Trophoblast cell (in vitro differentiated cells and primary cell): ENCODE data around the gene CPO.

Source experiments
- DNase-seq, 2 donors: peaks; one replicate each; pipeline ENCODE4 v3.0.0-alpha.2; 2016
- H2AFZ ChIP-seq: 2 replicates; pipeline ENCODE4 v1.6.1; 2013; ENCODE audit warnings: low read length, moderate library complexity, mild to moderate bottlenecking; ENCODE audit not compliant: insufficient read depth, poor library complexity
- H2AK5ac ChIP-seq: 2 replicates; pipeline ENCODE4 v1.6.1; 2013; ENCODE audit warnings: mild to moderate bottlenecking, low read length
- H2BK120ac ChIP-seq: 2 replicates; pipeline ENCODE4 v1.6.1; 2013; ENCODE audit warnings: low read length, mild to moderate bottlenecking, moderate library complexity; ENCODE audit not compliant: insufficient read depth, poor library complexity
- H2BK12ac ChIP-seq: 2 replicates; pipeline ENCODE4 v1.6.1; 2013; ENCODE audit warnings: mild to moderate bottlenecking, low read length, moderate library complexity
- H2BK5ac ChIP-seq: 2 replicates; pipeline ENCODE4 v1.6.1; 2013; ENCODE audit warnings: low read length, low read depth, moderate library complexity, mild to moderate bottlenecking; ENCODE audit not compliant: poor library complexity
- H3K14ac ChIP-seq: 2 replicates; pipeline ENCODE4 v1.6.1; 2013; ENCODE audit warnings: mild to moderate bottlenecking, low read length
- H3K18ac ChIP-seq: 2 replicates; pipeline ENCODE4 v1.6.1; 2013; ENCODE audit warnings: mild to moderate bottlenecking, low read length
- H3K23ac ChIP-seq: 2 replicates; pipeline ENCODE4 v1.6.1; 2013; ENCODE audit warnings: low read length
- H3K27ac ChIP-seq: 2 replicates; pipeline ENCODE4 v1.5.1; 2013; ENCODE audit warnings: low read depth, mild to moderate bottlenecking, inconsistent platforms, low read length, moderate library complexity
- H3K27me3 ChIP-seq: 2 replicates; pipeline ENCODE4 v1.6.1; 2013; ENCODE audit warnings: inconsistent platforms, mild to moderate bottlenecking, low read length, moderate library complexity; ENCODE audit not compliant: insufficient read depth
- H3K36me3 ChIP-seq, 2 experiments: 1 replicate in 1 of 2; 2 replicates in 1 of 2; pipeline ENCODE4 v1.6.1; 2013; ENCODE audit warnings: low read length in 2 of 2, mild to moderate bottlenecking in 2 of 2, moderate library complexity in 1 of 2; ENCODE audit not compliant: insufficient read depth in 2 of 2, control insufficient read depth in 1 of 2
- H3K4ac ChIP-seq: 2 replicates; pipeline ENCODE4 v1.6.1; 2013; ENCODE audit warnings: low read depth, mild to moderate bottlenecking, low read length, moderate library complexity
- H3K4me1 ChIP-seq, 2 experiments: 1 replicate in 1 of 2; 2 replicates in 1 of 2; pipeline ENCODE4 v1.6.1; 2013; ENCODE audit warnings: low read length in 2 of 2, mild to moderate bottlenecking in 2 of 2, moderate library complexity in 1 of 2; ENCODE audit not compliant: insufficient read depth in 2 of 2, control insufficient read depth in 1 of 2
- H3K4me2 ChIP-seq: 2 replicates; pipeline ENCODE4 v1.6.1; 2013; ENCODE audit warnings: inconsistent platforms, mild to moderate bottlenecking, low read length, moderate library complexity
- H3K4me3 ChIP-seq: 2 replicates; pipeline ENCODE4 v1.5.1; 2013; ENCODE audit warnings: mild to moderate bottlenecking, low read depth, low read length, inconsistent platforms
- H3K79me1 ChIP-seq: one replicate; pipeline ENCODE4 v1.6.1; 2013; ENCODE audit warnings: low read length
- H3K79me2 ChIP-seq: 2 replicates; pipeline ENCODE4 v1.6.1; 2013; ENCODE audit warnings: low read length, mild to moderate bottlenecking; ENCODE audit not compliant: control insufficient read depth, insufficient read depth, poor library complexity
- H3K9ac ChIP-seq: 2 replicates; pipeline ENCODE4 v1.6.1; 2013; ENCODE audit warnings: mild to moderate bottlenecking, low read length
- H3K9me3 ChIP-seq: 2 replicates; pipeline ENCODE4 v1.6.1; 2013; ENCODE audit warnings: low read depth, mild to moderate bottlenecking, control low read depth, inconsistent platforms, low read length; ENCODE audit not compliant: insufficient read depth
- H4K12ac ChIP-seq: 2 replicates; pipeline ENCODE4 v1.6.1; 2013; ENCODE audit warnings: low read depth, mild to moderate bottlenecking, low read length, moderate library complexity
- H4K8ac ChIP-seq: 2 replicates; pipeline ENCODE4 v1.6.1; 2013; ENCODE audit warnings: low read depth, mild to moderate bottlenecking, low read length, moderate library complexity
- H4K91ac ChIP-seq: one replicate; pipeline ENCODE4 v1.6.1; 2013; ENCODE audit warnings: low read depth, mild to moderate bottlenecking, low read length, moderate library complexity
- WGBS: extraction: QIAGEN DNeasy Blood & Tissue Kit; methylation state at CpG from one replicate; pipeline ENCODE4 v1.1.7; 2013; ENCODE audit warnings: missing lambda C conversion rate; ENCODE audit not compliant: insufficient read length, insufficient coverage; ENCODE audit errors: extremely low coverage; 5-methylcytosine and 5-hydroxymethylcytosine counted together

Gene CPO

DNA sequence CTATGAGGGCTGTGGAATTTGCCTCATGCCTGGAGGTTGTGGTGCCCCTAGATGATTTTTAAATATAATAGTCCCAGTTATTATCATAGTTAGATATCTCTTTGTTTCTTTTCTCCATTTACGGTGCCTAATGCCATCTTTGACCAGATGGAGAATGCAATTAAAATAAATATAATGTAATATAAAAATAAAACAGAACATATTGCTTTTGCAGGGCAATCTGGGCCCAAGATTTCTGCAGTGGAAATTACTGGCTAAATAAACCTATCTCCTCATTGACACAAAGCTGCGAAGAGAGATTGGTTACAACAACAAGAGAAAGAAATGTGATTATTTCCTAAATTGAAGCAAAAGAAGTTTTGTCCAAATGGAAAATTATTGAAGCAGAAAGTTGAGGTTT, 51.8 kb downstream of the CPO start:
- Histone ChIP-seq H2BK5ac (no peak overlapping the region), H3K36me3 (no peaks in the 10 kb centered on the region), H3K9ac (no peak overlapping the region), H2AK5ac (no peak overlapping the region), H2AFZ (no peak overlapping the region), H3K4me3 (no peak overlapping the region), H2BK120ac (no peak overlapping the region), H3K4me1 (peaks cover 0 to 2% of the 10 kb centered on the region in 2 experiments), H4K12ac (no peak overlapping the region), H3K9me3 (no peaks in the 10 kb centered on the region), H2BK12ac (no peak overlapping the region), H3K23ac (no peak overlapping the region), H3K27ac (no peak overlapping the region), H3K79me1 (no peaks in the 10 kb centered on the region), H3K4ac (no peak overlapping the region), H3K27me3 (no peaks in the 10 kb centered on the region), H3K79me2 (no peaks in the 10 kb centered on the region), H3K18ac (no peak overlapping the region), H4K8ac (no peak overlapping the region), H3K14ac (no peak overlapping the region), H3K4me2 (no peak overlapping the region), H4K91ac (no peak overlapping the region)
- no peak for DNase-seq
- WGBS, result no CpG with 5 or more reads among the region's 2 CpGs

DNA sequence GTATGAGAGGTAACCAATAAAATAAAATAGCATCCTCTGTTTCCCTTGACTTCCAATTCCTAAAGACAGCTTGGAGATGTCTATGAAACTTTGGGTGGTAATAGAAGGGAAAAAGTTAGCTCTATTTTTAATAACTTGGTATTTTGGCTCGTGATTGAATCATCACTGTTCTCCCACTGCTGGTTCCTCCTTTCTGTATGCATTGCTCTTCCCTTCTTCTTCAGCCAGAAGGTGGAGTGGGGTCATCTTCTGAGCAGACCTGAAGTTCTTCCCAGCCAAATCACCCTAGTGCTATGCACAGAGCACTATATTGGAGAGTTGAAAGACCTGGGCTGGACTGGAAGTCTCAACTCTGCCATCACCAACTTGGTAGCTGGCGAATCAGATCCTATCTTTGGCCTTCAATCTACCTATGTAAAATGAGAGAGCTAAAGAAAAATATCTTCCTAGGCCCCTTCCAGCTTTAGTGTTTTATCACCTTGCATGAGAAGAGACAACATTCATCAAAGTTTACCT, 54.1 kb downstream of the CPO start:
- Histone ChIP-seq H2AFZ (no peak overlapping the region), H3K36me3 (no peaks in the 10 kb centered on the region), H3K4me2 (no peak overlapping the region), H3K27me3 (no peaks in the 10 kb centered on the region), H3K27ac (no peak overlapping the region), H2BK12ac (no peak overlapping the region), H3K9ac (no peak overlapping the region), H4K12ac (no peak overlapping the region), H3K4me3 (no peak overlapping the region), H3K79me1 (no peaks in the 10 kb centered on the region), H2BK120ac (no peak overlapping the region), H4K8ac (no peak overlapping the region), H2BK5ac (no peak overlapping the region), H2AK5ac (no peak overlapping the region), H3K79me2 (no peaks in the 10 kb centered on the region), H4K91ac (no peak overlapping the region), H3K14ac (no peak overlapping the region), H3K4ac (no peak overlapping the region), H3K18ac (no peak overlapping the region), H3K4me1 (peaks cover 0 to 2% of the 10 kb centered on the region in 2 experiments), H3K9me3 (no peaks in the 10 kb centered on the region), H3K23ac (no peak overlapping the region)
- no CpG with 5 or more reads among the region's 2 CpGs for WGBS
- no peak for DNase-seq

DNA sequence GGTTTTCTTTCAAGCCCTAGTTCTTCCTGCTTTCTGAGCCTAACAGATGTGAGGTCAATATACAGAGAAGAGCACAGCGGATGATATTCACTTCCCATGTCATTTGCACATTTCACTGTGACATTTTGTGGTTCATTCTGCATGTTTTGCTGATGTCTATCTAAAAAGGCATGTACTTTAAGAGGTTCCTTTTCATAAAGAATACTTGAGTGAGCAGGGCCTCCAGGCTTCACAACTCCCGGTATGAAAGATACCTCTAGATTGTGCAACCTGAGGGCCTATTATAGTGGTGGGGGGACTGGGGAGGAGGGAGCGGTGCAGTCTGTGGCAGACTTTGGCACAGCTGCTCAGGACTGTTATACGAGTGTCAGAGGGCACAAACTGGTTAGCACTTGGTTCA, 54.6 kb downstream of the CPO start:
- peak; percentile 76 to 87 for DNase-seq

DNA sequence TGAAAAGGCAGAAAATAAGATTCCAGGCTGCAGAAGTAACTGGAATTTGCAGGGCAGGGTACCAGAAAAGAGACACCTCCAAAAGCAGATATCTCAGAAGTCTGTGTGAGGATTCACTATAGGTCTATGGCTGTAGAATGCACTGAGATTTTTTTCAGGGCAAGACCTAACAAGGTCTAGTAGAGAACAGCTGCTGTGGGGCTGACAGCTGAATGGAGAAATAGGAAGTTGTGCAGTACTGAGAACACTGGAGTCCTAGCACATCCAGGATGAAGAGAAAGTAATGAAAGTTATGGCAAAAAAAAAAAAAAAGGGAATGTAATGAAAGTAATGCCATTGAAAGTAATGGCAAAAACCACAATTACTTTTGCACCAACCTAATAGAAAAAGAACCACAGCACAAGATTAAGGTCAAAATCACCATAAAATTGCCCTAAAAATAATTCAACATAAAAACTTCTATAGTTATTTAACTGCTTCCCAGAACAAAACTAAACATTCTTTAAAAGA, 57.3 kb downstream of the CPO start:
- Histone ChIP-seq H2BK120ac (no peak overlapping the region), H3K36me3 (no peaks in the 10 kb centered on the region), H3K4me3 (no peak overlapping the region), H3K9me3 (peaks cover 3% of the 10 kb centered on the region), H3K79me2 (no peaks in the 10 kb centered on the region), H3K4me2 (no peak overlapping the region), H3K79me1 (no peaks in the 10 kb centered on the region), H4K12ac (no peak overlapping the region), H3K4me1 (no peaks in the 10 kb centered on the region), H4K91ac (no peak overlapping the region), H3K14ac (no peak overlapping the region), H2BK5ac (no peak overlapping the region), H4K8ac (no peak overlapping the region), H3K27ac (no peak overlapping the region), H2AFZ (no peak overlapping the region), H3K27me3 (no peaks in the 10 kb centered on the region), H3K18ac (no peak overlapping the region), H2AK5ac (no peak overlapping the region), H2BK12ac (no peak overlapping the region), H3K23ac (no peak overlapping the region), H3K4ac (no peak overlapping the region), H3K9ac (no peak overlapping the region)
- no peak for DNase-seq

More for the DNA sequence above, 54.6 kb downstream of the CPO start:
- H2BK5ac ChIP-seq, result no peak overlapping the region
- H3K79me2 ChIP-seq, result no peaks in the 10 kb centered on the region
- peaks cover 0 to 2% of the 10 kb centered on the region in 2 experiments for H3K4me1 ChIP-seq
- H3K23ac ChIP-seq, result no peak overlapping the region
- H3K27ac ChIP-seq, result no peak overlapping the region
- no peak overlapping the region for H3K18ac ChIP-seq
- no peaks in the 10 kb centered on the region for H3K9me3 ChIP-seq
- H2BK120ac ChIP-seq, result no peak overlapping the region
- no peaks in the 10 kb centered on the region for H3K79me1 ChIP-seq
- H4K8ac ChIP-seq, result no peak overlapping the region
- H2AFZ ChIP-seq, result no peak overlapping the region
- no peak overlapping the region for H3K14ac ChIP-seq
- no peak overlapping the region for H3K4me3 ChIP-seq
- H3K4ac ChIP-seq, result no peak overlapping the region
- H2AK5ac ChIP-seq, result no peak overlapping the region
- H3K27me3 ChIP-seq, result no peaks in the 10 kb centered on the region
- WGBS, result no CpG with 5 or more reads among the region's 4 CpGs
- H4K91ac ChIP-seq, result no peak overlapping the region
- no peak overlapping the region for H3K9ac ChIP-seq
- no peak overlapping the region for H4K12ac ChIP-seq
- no peaks in the 10 kb centered on the region for H3K36me3 ChIP-seq
- H2BK12ac ChIP-seq, result no peak overlapping the region
- H3K4me2 ChIP-seq, result no peak overlapping the region
